HG03139 (cell line): ENCODE results near the gene IL4I1.

Experiments
- ATAC-seq: cut with Tn5 transposase; IDR thresholded peaks from one replicate; pipeline ENCODE4 v1.9.1; 2021; ENCODE audit not compliant: unreplicated experiment

IL4I1 gene

GRCh38 chr19:49895566-49896297 is 955 bp downstream of the IL4I1 start:
- ATAC-seq = no peak

DNA sequence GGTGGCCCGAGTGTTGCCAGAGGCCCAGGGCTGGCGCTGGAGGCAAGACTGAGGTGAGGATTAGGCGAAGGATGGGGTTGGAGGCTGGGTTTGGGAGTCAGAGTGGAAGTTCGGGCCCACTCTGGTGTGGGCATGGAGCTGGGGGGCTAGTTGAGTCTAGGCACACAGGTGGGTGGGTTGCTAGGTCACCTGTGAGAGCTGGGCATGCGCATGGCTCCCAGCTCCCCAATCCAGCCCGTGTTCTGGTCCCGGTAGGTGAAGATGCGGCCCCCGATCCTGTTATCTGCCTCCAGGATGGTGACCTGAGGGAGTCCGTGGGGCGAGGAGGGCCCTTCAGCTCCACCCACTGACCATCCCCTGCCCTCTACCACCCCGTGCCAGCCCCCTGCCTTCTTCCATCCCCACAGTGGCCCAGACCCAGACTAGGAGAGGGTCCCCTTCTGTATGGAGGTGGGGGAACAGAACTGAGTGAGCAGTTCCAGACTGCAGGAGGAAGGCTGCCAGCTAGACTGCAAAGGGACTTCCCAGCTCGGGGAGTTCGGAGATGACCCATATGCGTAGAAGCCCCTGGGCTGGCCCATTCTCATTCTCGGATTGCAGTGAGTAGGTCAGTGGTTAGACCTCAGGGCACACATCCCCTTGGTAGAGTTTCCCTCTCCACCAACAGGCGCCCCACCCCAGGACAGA is 1.7 kb downstream of the IL4I1 start:
- ATAC-seq = no peak

DNA sequence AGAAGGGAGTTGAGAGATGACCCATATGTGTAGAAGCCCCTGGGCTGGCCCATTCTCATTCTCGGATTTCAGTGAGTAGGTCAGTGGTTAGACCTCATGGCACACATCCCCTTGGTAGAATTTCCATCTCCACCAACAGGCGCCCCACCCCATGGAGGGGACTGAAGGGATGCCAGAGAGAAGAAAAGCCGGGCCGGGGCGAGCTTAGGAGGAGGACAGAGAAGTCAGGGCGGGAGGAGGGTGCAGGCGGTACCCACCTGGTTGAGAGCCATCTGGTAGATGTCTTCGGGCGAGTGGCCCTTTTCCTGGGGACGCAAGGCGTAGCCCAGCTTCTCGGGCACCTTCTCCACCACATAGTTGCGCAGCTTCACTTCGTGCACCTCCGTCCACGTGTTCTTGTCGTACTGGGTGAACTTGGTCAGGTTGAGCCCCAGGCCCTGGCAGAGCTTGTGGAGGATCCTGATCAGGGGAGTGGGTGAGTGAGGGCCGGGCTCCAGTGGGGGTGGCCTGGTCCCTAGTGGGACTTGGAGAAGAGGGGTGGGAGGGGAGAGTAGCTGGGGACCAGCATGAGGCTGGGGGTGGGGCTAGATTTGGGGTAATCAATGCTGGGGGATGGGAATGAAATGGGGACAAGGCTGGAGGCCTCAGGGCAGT is 2.5 kb downstream of the IL4I1 start:
- no peak for ATAC-seq

DNA sequence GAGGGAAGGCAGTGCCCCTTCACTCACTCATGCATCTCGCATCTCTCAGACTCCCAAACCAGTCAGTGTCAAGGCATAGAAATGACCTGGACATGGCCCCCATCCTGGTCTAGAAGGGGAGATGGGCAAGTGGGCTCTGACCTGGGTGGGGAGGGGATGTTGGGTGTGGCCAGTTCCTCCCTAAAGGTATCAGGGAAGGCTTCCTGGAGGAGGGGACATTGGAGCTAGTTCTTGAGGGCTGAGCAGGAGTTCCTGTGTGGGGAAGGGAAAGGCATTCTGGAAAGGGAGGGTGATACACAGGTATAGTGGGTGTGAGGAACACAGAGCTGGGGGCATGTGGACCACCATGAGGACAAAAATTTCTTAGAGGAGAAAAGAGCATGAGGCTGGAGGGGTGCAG is 4.0 kb downstream of the IL4I1 start:
- no peak for ATAC-seq

GRCh38 chr19:49891393-49891792 is 5.3 kb downstream of the IL4I1 start:
- ATAC-seq = no peak

GRCh38 chr19:49890349-49891311 is 6.1 kb downstream of the IL4I1 start:
- no peak for ATAC-seq

DNA sequence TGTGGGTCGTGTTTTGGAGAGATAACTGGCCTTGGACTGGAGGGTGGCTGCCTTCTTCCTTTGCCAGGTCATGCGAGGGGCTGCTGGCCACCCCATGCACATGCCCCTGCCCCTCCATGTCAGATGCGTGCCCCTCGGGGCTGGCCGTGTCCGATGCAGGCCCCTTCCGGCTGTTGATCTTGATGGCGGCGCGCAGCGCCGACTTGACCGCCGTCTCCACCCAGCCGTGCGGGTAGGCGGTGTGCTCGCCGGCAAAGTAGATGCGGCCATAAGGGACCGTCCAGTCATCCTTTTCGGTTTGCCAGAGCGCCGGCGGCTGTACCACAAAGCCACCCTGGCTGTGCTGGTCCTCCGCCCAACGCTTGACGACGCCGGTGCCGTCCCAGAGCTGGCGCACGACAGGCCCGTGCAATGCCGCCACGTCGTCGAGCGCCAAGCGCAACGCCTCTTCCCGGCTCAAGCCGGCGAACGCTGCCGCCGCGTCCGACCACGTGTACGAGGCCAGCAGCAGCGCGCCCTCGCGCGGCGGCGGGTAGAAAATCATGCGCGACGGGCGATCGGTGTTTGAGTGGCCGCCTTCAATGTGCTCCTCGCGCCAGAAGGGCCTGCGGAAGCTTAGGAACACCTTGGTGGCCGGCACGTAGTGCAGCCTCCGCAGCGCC is 6.9 kb downstream of the IL4I1 start:
- no peak for ATAC-seq

GRCh38 chr19:49889038-49889686 is 7.5 kb downstream of the IL4I1 start:
- no peak for ATAC-seq

- ATAC-seq = no peak
Measured at GRCh38 chr19:49888510-49888824, 8.2 kb downstream of the IL4I1 start.

DNA sequence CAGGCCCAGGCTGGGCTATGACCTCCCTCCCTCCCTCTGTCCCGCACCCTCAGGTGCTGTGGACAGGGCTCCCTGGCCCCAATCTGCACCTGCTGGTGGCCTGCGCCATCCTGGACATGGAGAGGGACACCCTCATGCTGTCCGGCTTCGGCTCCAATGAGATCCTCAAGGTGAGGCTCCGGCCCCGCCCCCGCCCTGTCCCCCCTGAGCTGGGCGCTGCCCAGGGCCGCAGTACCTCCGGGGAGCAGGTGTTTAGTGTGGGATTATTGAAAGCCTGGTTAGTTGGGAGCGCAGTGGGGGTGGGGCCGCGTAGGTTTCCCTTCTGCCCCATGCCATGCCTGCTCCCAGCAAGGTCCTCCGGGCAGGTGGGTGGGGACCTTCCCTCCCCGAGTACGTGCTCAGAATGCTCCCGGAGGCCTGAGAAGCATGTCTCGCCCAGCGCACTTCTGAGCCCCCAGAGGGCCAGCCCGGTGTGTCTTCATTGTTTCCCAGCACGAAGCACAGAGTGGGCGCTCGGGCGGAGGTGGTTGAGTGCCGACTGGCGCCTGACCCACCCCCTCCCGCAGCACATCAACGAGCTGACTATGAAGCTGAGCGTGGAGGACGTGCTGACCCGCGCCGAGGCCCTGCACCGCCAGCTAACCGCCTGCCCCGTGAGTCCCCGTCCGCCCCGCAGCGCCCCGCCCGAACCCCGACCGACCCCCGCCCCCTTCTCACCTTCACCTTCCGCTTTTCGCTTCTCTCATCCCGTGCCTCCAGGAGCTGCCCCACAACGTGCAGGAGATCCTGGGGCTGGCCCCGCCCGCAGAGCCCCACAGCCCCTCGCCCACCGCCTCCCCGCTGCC is 8.8 kb downstream of the IL4I1 start:
- no peak for ATAC-seq

DNA sequence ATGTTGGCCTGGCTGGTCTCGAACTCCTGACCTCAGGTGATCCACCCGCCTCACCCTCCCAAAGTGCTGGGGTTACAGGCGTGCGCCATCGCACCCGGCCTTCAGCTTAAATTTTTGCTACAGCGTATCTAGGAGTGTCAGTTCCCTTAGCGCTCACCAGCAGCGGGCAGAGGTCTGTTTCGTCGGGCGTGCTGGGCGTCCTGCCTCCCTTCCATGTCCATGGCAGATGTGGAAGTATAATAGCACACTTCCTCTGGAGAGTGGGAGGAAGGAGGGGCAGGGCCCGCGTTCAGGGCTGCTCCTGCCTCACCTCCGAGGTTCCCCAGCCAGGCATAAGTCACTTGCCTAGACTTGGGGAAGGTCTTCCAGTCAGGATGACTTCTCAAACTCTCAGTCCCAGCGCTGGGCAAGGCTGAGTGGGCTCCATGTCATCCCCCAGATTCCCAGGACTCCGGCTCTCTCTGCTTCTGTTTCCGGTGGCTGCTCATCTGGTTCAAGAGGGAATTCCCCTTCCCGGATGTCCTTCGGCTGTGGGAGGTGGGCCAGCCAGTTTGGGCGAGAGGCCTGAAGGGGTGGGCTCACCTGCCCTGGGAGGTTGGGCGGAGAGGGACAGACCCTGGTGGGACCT is 9.5 kb downstream of the IL4I1 start:
- no peak for ATAC-seq

DNA sequence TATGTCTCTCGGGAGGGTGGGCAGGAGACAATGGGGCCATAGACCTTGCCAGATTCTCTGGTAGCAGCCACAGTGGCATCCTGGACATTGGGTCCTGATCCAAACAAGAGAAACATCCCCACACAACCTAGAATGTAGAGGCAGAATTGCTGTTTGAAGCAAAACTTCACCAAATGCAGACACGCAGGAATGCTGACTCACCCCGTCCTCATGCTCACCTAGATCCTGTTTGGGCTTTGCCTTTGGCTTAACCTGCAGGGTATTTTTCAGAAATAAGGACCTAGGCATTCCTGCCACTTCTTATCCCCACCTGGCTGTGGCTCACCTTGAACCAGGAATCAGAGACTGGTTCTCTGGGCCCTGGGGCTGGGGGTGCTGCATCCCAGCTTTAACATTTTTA is 11.9 kb downstream of the IL4I1 start:
- ATAC-seq = no peak

GRCh38 chr19:49884109-49884508 is 12.6 kb downstream of the IL4I1 start:
- ATAC-seq = no peak

- ATAC-seq = no peak
Measured at GRCh38 chr19:49883094-49883493, 13.6 kb downstream of the IL4I1 start.

DNA sequence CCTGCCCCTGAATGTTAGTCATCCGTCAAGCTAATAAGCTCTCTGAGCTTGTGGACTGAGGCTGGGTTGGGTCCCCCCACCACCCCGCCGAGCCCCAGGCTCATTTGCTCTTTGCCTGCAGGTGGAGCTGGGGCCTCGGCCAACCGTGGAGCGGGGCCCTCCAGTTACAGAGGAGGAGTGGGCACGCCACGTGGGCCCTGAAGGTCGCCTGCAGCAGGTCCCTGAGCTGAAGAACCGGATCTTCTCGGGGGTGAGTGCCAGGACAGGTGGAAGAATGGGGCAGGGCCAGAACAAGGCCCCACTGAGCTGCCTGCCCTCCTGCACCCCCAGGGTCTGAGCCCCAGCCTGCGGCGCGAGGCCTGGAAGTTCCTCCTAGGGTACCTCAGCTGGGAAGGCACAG is 14.0 kb downstream of the IL4I1 start:
- no peak for ATAC-seq

GRCh38 chr19:49881672-49882394 is 14.9 kb downstream of the IL4I1 start:
- ATAC-seq = no peak

DNA sequence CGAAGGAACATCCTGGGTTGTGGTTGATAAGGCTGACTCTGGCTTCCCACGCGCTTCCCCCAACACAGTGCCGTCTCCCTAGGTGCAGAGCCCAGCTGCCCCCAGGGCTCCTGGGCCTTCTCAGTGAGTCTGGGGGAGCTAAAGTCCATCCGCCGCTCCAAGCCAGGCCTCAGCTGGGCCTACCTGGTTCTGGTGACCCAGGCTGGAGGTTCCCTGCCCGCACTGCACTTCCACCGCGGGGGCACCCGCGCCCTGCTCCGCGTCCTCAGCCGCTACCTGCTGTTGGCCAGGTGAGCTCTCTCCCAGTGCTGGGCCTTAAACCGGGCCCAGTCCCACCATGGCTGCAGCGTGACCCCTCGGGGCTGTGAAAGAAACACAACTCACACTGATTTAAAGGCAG is 15.5 kb downstream of the IL4I1 start:
- ATAC-seq = no peak

DNA sequence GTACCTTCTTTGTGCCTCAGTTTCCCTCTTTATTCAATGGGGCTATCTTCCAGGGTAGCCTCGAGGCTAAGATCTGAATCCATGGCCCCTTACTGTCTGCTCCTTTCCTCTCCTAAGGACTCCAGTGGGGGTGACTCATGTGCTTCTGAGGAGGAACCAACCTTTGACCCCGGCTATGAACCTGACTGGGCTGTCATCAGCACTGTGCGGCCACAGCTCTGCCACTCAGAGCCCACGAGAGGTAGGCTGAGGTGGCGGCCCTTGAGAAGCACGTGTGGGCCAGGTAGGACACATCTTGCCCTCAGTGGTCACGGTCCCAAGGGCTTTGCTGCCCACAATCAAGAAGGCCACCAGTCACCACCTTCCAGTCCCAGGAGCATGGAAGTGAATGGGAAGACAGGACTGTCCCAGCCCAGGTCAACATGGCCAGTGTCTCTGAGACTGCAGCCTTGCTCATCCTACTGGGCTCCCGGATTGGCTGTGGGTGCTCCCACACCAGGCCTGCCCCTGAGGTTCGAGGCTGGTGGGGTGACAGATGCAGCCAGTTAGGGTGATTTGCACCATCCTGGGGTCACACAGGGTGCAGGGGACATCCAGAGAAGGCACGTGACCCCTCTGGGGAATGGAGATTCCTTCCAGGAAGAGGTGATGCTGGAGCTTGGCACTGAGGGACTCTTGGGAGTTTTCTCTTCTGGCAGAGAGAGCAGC is 16.4 kb downstream of the IL4I1 start:
- no peak for ATAC-seq
